ENCODE results near the gene NFKB2. TPM values are rescaled to one million over a fixed set of nuclear protein-coding genes. Genes with fewer than 3 reads are reported as not detected.

Gene NFKB2
- total RNA-seq, result 9.0 TPM

DNA sequence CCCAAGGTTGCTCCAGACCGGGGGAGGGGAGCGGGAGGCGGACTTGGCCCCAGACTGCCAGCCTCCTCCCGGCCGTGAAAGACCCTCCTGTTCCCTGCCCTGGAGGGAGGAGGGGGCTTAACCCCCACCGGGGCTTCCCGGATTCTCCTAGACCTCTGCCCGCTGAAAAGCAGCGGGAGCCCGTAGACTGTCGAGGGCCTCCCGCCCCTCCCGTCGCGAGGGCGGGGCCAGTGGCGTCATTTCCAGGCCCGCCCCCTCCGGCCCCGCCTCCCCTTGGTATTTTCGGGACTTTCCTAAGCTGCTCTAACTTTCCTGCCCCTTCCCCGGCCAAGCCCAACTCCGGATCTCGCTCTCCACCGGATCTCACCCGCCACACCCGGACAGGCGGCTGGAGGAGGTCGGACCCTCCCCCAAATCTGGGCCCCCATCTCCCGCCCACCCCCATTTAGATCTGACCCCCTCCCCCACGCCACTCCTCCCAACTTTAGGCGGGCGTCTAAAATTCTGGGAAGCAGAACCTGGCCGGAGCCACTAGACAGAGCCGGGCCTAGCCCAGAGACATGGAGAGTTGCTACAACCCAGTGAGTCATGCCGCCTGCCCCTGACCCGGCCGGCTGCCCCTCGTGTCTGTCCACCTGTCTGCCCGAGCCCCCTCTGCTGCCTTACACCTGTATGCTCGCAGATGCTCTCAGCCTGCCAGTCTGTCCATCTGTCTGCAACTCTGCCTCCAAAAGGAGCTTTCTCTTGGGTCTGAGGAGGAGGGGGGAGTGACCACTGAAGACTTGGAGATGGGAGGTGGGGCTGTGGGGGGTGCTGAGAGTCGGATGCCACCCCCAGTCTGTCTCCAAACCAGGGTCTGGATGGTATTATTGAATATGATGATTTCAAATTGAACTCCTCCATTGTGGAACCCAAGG, at the start of gene NFKB2:
NFKB2 (plus strand) TSS at position 306 of the 917 bp plus-strand sequence; CDS start at position 561, 255 bp downstream.
- peak; percentile 88 for DNase-seq (ENCODE audit: low spot score)
- peak; percentile 70 for ATAC-seq

- ATAC-seq (peak; percentile 78), DNase-seq (ENCODE audit: low spot score) (no peak)
These were observed 48.2 kb upstream of the NFKB2 start for GRCh38 chr10:102347236-102347828.

DNA sequence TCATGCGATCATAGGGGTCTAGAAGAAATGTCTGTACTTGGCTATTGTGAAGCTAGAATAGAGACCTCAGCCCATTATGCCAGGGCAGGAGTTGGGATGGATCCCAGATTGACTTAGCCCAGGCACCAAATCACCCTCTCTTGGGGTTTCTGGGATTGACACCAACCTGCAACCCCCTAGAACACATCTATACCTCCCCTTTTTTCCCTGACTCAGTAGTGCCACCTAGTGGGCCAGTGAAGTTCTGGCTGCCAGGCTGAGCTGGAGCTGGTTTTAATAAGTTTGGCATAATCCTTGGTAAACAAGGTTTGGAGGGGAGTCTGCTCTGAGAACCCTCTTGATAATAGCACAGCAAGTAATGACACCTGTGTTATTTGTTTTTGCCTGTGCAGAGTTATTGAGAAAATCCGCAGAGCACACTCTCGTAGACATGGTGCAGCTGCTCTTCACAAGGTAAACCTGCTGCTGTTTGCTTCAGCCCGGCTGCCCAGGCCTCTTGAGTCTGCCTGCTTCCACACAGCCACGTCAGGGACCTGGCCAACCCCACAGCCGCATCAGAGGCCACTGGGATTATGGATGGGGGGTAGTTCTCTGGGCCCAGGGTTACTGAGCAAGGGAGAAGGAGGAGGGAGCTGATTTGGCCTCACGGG, 43.3 kb upstream of the NFKB2 start:
- peak; percentile 80 for ATAC-seq
- peak; percentile 48 for DNase-seq (ENCODE audit: low spot score)

DNA sequence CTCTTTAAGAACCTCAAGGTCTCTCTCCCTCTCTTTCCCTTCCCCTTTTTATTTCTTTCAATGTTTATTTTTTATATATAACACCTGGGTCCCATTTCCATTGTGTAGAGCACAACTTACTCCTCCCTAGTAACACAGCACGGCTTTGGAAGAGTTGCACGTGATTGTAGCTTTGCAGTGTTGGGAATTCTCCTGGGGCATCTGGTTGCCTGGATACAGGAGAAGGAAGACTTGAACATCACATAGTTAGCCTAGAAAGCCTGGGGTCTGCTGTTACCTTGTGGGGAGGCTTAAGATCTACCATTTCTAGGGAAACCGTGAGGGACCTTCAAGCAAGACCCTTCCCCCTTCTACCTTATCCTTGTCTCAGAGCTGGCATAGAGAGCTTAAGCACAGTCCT, 41.1 kb upstream of the NFKB2 start:
- no peak for DNase-seq (ENCODE audit: low spot score)
- ATAC-seq, result no peak

DNA sequence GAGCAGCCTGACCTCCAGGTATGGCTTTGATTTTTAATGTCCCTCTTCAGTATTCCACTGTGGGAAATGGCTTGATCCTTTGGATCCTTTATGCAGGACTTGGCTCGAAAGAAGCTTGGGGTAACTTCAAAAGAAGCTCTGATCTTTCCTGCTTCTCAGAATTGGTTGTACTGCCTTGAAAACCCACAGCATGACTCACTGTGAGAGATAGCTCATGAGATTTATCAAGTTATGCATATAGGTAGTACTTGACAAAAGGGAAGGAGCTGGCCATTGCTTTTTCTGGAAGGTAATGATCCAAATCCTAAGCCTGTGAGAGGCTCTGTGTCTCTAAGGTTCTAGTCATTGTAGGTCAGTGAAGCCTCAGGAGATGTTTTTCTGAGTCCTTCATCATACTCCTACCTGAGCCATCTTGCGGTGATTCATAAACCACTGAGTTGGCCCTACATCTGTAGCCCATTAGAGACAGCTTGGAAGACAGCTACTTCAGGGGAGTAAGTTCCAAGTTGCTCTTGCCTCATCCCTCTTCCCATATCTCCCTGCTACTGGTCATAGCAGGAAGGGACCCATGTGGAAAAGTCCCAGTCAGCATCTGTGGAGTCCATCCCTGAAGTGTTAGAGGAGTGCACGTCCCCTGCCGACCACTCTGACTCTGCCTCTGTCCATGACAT, 36.7 kb upstream of the NFKB2 start:
- no peak for DNase-seq (ENCODE audit: low spot score)
- no peak for ATAC-seq

GRCh38 chr10:102367441-102367840, 28.1 kb upstream of the NFKB2 start:
- no peak for DNase-seq (ENCODE audit: low spot score)
- no peak for ATAC-seq

DNA sequence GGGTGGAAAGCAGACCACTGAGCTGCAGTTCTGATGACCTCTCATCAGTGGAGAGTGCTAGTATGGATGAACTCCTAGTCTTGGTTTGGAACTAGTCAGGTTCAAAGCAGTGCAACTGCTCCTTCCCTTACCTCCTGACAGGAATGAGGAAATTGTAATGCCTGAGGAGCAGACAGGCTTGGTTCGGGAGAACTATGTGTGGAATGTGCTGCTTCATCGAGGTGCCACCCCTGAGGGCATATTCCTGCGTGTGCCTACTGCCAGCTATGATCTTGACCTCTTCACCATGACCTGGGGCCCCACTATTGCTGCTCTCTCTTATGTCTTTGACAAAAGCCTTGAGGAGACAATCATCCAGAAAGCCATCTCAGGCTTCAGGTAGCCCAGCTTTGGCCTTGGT, 27.4 kb upstream of the NFKB2 start:
- ATAC-seq, result no peak

GRCh38 chr10:102371295-102371694, 24.2 kb upstream of the NFKB2 start:
- ATAC-seq, result no peak
- no peak for DNase-seq (ENCODE audit: low spot score)

More for the DNA sequence above, 27.4 kb upstream of the NFKB2 start:
- no peak for DNase-seq (ENCODE audit: low spot score)

DNA sequence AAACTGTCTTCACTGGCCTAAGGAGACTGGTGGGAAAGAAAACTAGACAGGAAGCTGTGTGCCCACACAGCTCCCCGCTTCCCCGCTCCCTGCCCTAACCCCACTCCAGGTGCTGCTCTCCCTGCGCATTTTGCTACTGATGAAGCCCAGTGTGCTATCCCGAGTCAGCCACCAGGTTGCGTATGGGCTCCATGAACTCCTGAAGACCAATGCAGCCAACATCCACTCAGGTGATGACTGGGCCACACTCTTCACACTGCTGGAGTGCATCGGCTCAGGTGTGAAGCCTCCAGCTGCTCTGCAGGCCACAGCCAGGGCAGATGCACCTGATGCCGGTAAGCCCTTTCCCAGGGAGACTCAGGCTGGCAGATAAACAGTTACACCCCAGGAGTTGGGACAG, 20.3 kb upstream of the NFKB2 start:
- no peak for ATAC-seq
- DNase-seq (ENCODE audit: low spot score), result no peak

DNA sequence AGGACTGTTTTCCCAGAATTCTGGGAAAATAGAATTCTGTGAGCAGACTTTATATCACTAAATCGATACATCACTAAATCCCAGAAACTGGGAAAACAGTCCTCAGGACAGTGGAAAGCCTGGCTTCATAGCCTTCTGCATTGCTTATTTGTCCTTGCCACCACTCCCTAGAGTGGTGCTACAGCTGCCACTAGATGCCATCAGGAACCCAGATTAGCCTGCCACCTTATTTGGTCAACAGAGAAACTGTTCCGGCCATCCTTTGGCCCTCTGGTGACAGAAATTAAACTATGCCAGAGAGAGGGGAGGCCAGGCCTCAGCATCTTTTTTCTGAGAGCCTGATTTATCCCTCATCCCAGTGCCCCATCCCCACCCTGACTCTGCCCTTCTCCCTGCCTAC, 19.6 kb upstream of the NFKB2 start:
- no peak for DNase-seq (ENCODE audit: low spot score)
- no peak for ATAC-seq

- ATAC-seq, result no peak
- no peak for DNase-seq (ENCODE audit: low spot score)
These were observed 18.6 kb upstream of the NFKB2 start for GRCh38 chr10:102376901-102377300.

- DNase-seq (ENCODE audit: low spot score) (no peak), ATAC-seq (no peak)
These were observed 16.1 kb upstream of the NFKB2 start for GRCh38 chr10:102379383-102379782.

DNA sequence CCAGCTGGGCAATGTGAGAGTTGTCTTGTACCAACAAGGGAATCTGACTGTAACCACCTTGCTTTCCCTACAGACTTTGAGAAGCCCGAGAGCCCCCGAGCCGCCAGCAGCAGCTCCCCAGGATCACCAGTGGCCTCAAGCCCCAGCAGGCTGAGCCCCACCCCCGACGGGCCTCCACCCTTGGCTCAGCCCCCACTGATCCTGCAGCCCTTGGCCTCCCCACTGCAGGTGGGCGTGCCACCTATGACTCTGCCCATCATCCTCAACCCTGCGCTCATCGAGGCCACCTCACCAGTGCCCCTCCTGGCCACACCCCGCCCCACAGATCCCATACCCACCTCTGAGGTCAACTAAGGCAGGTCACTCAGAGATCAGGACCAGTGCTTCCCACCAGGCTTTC, 13.5 kb upstream of the NFKB2 start:
- no peak for DNase-seq (ENCODE audit: low spot score)
- ATAC-seq, result no peak

- DNase-seq (ENCODE audit: low spot score) (no peak), ATAC-seq (no peak)
These were observed 12.6 kb upstream of the NFKB2 start for GRCh38 chr10:102382871-102383270.

DNA sequence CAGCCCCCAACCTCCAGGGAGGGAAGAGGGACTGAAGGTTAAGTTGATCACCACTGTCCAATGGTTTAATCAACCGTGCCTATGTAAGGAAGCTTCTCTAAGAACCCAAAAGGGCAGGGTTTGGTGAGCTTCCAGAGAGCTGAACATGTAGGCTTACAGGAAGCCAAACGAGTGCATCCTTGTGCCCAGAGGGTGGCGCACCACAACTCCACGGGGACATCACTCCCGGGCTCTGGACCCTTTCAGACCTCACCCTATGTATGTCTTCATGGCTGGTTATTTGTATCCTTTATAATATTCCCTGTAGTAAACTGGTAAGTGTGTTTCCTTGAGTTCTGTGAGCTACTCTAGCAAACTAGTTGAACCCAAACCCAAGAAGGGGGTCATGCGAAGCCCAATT, 11.5 kb upstream of the NFKB2 start:
- ATAC-seq (no peak), DNase-seq (ENCODE audit: low spot score) (no peak)

DNA sequence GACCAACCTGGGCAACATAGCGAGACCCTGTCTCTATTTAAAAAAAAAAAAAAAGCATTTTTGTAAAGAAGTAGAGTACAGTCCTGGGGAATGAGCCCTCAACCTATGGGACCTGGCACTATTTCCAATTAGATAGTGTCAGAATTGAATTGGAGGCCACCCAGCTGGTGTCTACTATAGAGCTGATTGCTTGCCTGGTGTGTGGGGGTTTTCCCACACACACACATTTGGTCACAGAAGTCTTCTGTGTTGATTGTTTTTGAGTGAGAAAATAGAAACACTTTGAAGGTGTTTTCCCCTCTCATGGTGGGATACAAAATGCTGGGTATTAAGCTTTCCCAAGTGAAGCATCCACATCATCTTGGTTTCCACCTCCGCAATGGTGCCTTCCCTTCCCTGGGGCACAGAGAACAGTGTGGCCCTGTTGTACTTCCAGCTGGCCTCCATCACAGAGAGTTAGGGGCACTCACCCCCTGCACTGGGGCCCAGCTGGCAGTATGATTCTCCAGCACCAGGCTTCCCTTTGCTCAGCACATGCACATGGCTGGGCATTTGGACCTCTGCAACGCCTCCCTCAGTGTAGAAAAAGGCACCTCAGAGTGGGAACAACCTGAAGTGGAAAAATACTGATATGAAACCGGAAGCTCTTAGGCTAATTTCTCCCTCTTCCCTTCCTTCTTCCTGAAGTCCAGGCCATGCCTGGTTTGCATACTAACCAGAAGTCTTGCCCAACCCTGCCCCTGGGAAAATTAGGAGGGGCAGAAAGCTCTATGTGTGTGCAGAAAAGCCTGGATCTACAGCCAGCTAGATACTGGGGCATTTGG, 10.7 kb upstream of the NFKB2 start:
- peak; percentile 56 for ATAC-seq
- DNase-seq (ENCODE audit: low spot score), result no peak

GRCh38 chr10:102389894-102390293, 5.6 kb upstream of the NFKB2 start:
- DNase-seq (ENCODE audit: low spot score) (no peak), ATAC-seq (no peak)

DNA sequence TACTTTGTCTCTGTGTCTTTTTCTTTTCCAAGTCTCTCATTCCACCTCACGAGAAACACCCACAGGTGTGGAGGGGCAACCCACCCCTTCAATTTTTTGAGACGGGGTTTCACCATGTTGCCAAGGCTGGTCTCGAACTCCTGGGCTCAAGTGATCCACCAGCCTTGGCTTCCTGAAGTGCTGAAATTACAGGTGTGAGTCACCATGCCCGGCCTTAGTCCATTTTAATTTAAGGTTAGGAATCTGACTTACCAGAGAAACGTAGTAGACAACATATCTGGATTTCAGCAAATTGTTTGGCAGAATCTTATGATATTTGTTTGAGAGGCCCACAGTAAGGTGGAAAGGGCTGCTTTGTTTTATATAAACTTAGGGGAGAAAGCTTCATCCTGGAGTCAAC, 3.2 kb upstream of the NFKB2 start:
- ATAC-seq (no peak), DNase-seq (ENCODE audit: low spot score) (no peak)

GRCh38 chr10:102393411-102394078, 2.0 kb upstream of the NFKB2 start:
- no peak for DNase-seq (ENCODE audit: low spot score)
- ATAC-seq, result no peak
